Endothelial cell of umbilical vein (primary cell): ENCODE data around the gene HTRA3. TPM values are rescaled to one million over a fixed set of nuclear protein-coding genes. Genes with fewer than 3 reads are reported as not detected.

ENCODE experiments used
- BruUV-seq: library from RNA; stranded (reverse); fragments of 400-500 nt; replicated peaks from 2 replicates; lab custom pipeline; 2021; lab: Mats Ljungman, UMichigan
- CTCF ChIA-PET: fragments of 300-600, 350-600 bp; sonication (Branson Sonifier 250); formaldehyde crosslinking; loops from one replicate; lab custom pipeline; 2021; ENCODE audit warnings: antibody characterized with exemption, inconsistent platforms; lab: Charles Lee
- POLR2A ChIA-PET: fragments of 300-600, 350-600 bp; sonication (Branson Sonifier 250); formaldehyde crosslinking; loops from one replicate; lab custom pipeline; 2021; ENCODE audit warnings: antibody characterized with exemption, inconsistent platforms; lab: Charles Lee
- DNase-seq: peaks from one replicate; pipeline ENCODE4 v3.0.0-alpha.2; 2011; ENCODE audit warnings: low read depth, low spot score
- FAIRE-seq: peaks from 2 replicates; lab custom pipeline; 2011; peaks lifted over from hg19 to GRCh38; lab: Jason Lieb, UNC
- H2AFZ ChIP-seq: 2 replicates; pipeline ENCODE4 v1.6.0; 2012; ENCODE audit warnings: low read depth, low read length, control low read depth, inconsistent platforms
- H3K27ac ChIP-seq: 2 replicates; pipeline ENCODE4 v1.5.1; 2011; ENCODE audit warnings: low read depth, mild to moderate bottlenecking, control low read depth, low read length, moderate library complexity; ENCODE audit not compliant: insufficient read depth
- H3K27me3 ChIP-seq, 2 experiments: 2 replicates each; pipeline versions ENCODE4 v1.6.0 to v1.6.1; 2011; ENCODE audit warnings: low read length in 2 of 2, mixed read lengths in 1 of 2; ENCODE audit not compliant: control insufficient read depth in 2 of 2, insufficient read depth in 2 of 2
- H3K36me3 ChIP-seq, 2 experiments: 2 replicates in 1 of 2; 3 replicates in 1 of 2; pipeline ENCODE4 v1.5.1; 2011; ENCODE audit warnings: low read length in 2 of 2, mild to moderate bottlenecking in 1 of 2, moderate library complexity in 1 of 2; ENCODE audit not compliant: control insufficient read depth in 2 of 2, insufficient read depth in 2 of 2; ENCODE audit errors: extremely low read depth in 1 of 2
- H3K4me1 ChIP-seq: 3 replicates; pipeline ENCODE4 v1.5.1; 2011; ENCODE audit warnings: mild to moderate bottlenecking, low read length; ENCODE audit not compliant: control insufficient read depth, insufficient read depth; ENCODE audit errors: extremely low read depth
- H3K4me2 ChIP-seq: 2 replicates; pipeline ENCODE4 v1.6.1; 2011; ENCODE audit warnings: low read length, control low read depth, mixed read lengths; ENCODE audit not compliant: insufficient read depth
- H3K4me3 ChIP-seq, 3 experiments: fragments of 200-600 bp in 1 of 3; sonication (generic), shearing (Covaris generic) in 1 of 3; replicated peaks in 1 of 3; 2 replicates each; pipeline ENCODE4 v1.5.1; 2011 to 2016; ENCODE audit warnings: control low read depth in 3 of 3, low read length in 3 of 3, mild to moderate bottlenecking in 2 of 3, inconsistent platforms in 1 of 3, low read depth in 1 of 3, moderate library complexity in 1 of 3; ENCODE audit not compliant: insufficient read depth in 1 of 3
- H3K79me2 ChIP-seq: 2 replicates; pipeline ENCODE4 v1.6.0; 2012; ENCODE audit warnings: low read length, inconsistent platforms; ENCODE audit not compliant: control insufficient read depth, insufficient read depth
- H3K9ac ChIP-seq: replicated peaks from 2 replicates; pipeline ENCODE3; 2011; ENCODE audit warnings: low read length, control low read depth; ENCODE audit not compliant: insufficient read depth; ENCODE audit errors: extremely low read depth
- H3K9me1 ChIP-seq: replicated peaks from 3 replicates; pipeline ENCODE4 v1.6.0; 2011; ENCODE audit warnings: mild to moderate bottlenecking, low read length; ENCODE audit not compliant: control insufficient read depth, insufficient read depth; ENCODE audit errors: extremely low read depth
- H3K9me3 ChIP-seq: replicated peaks from 2 replicates; pipeline ENCODE4 v1.5.1; 2012; ENCODE audit warnings: low read length, inconsistent platforms; ENCODE audit not compliant: control insufficient read depth, insufficient read depth
- H4K20me1 ChIP-seq: replicated peaks from 2 replicates; pipeline ENCODE3; 2011; ENCODE audit warnings: mild to moderate bottlenecking, low read length; ENCODE audit not compliant: control insufficient read depth, insufficient read depth; ENCODE audit errors: extremely low read depth
- CTCF ChIP-seq, 2 donors: IDR thresholded peaks; 1 replicate in 1 of 2; 2 replicates in 1 of 2; pipeline ENCODE4 v1.5.1; 2011; ENCODE audit warnings: low read length in 2 of 2, mild to moderate bottlenecking in 2 of 2, moderate library complexity in 2 of 2, control low read depth in 1 of 2, inconsistent platforms in 1 of 2, low read depth in 1 of 2; ENCODE audit not compliant: insufficient read depth in 1 of 2; ENCODE audit errors: extremely low read depth in 1 of 2
- EZH2 ChIP-seq: IDR thresholded peaks from 2 replicates; pipeline ENCODE4 v1.6.1; 2012; ENCODE audit warnings: borderline replicate concordance, low read depth, mild to moderate bottlenecking, moderate library complexity, low read length, inconsistent platforms; ENCODE audit not compliant: severe bottlenecking
- FOS ChIP-seq: IDR thresholded peaks from 2 replicates; pipeline ENCODE4 v1.6.1; 2011; ENCODE audit warnings: mild to moderate bottlenecking, low read length, moderate library complexity, borderline replicate concordance; ENCODE audit not compliant: insufficient read depth
- GATA2 ChIP-seq: IDR thresholded peaks from 2 replicates; pipeline ENCODE4 v1.7.0; 2011; ENCODE audit warnings: low read depth, mild to moderate bottlenecking, moderate library complexity, mixed read lengths, low read length; ENCODE audit not compliant: insufficient read length, insufficient read depth
- JUN ChIP-seq: IDR thresholded peaks from 2 replicates; pipeline ENCODE4 v1.6.1; 2011; ENCODE audit warnings: borderline replicate concordance, low read depth; ENCODE audit not compliant: insufficient read length, insufficient read depth
- MAX ChIP-seq: IDR thresholded peaks from 2 replicates; pipeline ENCODE4 v1.6.1; 2011; ENCODE audit not compliant: insufficient read depth, insufficient read length
- MYC ChIP-seq: IDR thresholded peaks from one replicate; pipeline ENCODE4 v1.6.1; 2011; ENCODE audit warnings: mild to moderate bottlenecking, low read depth, low read length
- POLR2A ChIP-seq: IDR thresholded peaks from 2 replicates; pipeline ENCODE4 v1.6.1; 2012; ENCODE audit warnings: low read depth, mild to moderate bottlenecking, control low read depth, low read length
- POLR2AphosphoS5 ChIP-seq: IDR thresholded peaks from 2 replicates; pipeline ENCODE4 v1.6.1; 2012; ENCODE audit warnings: low read depth, mild to moderate bottlenecking, control low read depth, low read length, moderate library complexity; ENCODE audit not compliant: insufficient read depth
- dilution Hi-C: fragments of 300-500 bp; cut with MboI; formaldehyde crosslinking; loops from one replicate; pipeline ENCODE4 v1.15.0; 2019; ENCODE audit warnings: low sequenced_read_pairs; ENCODE audit not compliant: extremely low pct_ligation_motif_present
- intact Hi-C: fragments of 100-400 bp; cut with micrococcal nuclease; formaldehyde crosslinking; loops from one replicate; pipeline ENCODE4 v1.10.0; 2022
- polyA plus RNA-seq, 4 experiments: library from polyadenylated mRNA; depleted of rRNA in 3 of 4; stranded (reverse) in 3 of 4; unstranded in 1 of 4; fragments of >200 nt; gene quantifications; 2 replicates each; pipeline versions ENCODE4 v1.2.1 to v1.2.3, GENCODE V29; 2011 to 2012; ENCODE audit warnings: missing spikeins in 1 of 4
- total RNA-seq: library from RNA; stranded (reverse); gene quantifications from 2 replicates; pipeline ENCODE4 v1.2.3, GENCODE V29; 2021

Gene HTRA3
- total and polyA plus RNA-seq, 2 donors (not counting 3 experiments of a cell fraction or from before 2014, with no cell fraction given) = 9.0 to 12.0 TPM

- dilution Hi-C loops = no loop called here
- BruUV-seq = no TSS peak
- H3K9ac ChIP-seq = no peak overlapping the region
- no peak for FAIRE-seq
- H3K27ac ChIP-seq = no peak overlapping the region
- no peaks in the 10 kb centered on the region for H4K20me1 ChIP-seq
- no peak overlapping the region for H3K4me2 ChIP-seq
- no peaks in the 10 kb centered on the region for H3K79me2 ChIP-seq
- DNase-seq = no peak
- H3K9me1 ChIP-seq = no peaks in the 10 kb centered on the region
- no peaks in the 10 kb centered on the region for H3K4me1 ChIP-seq
- H3K27me3 ChIP-seq = peaks cover 5 to 9% of the 10 kb centered on the region in 2 experiments
- ChIA-PET POLR2A (no interaction called here), CTCF (no interaction called here)
- H3K4me3 ChIP-seq = no peak overlapping the region
- no peaks in the 10 kb centered on the region for H3K9me3 ChIP-seq
- H3K36me3 ChIP-seq = no peaks in the 10 kb centered on the region
- no peak overlapping the region for H2AFZ ChIP-seq
- intact Hi-C loops = no loop called here
- TF ChIP-seq POLR2A = no peak
- no peak for TF ChIP-seq MYC
- TF ChIP-seq JUN = no peak
- TF ChIP-seq EZH2 = no peak
- no peak for TF ChIP-seq CTCF (IDR thresholded peaks at IDR 0.05; ENCODE audit: extremely low read depth in 1 of 2, insufficient read depth in 1 of 2, low read depth in 1 of 2, low read length in 2 of 2)
- TF ChIP-seq GATA2 = no peak
- TF ChIP-seq POLR2AphosphoS5 = no peak
- no peak for TF ChIP-seq FOS
- TF ChIP-seq MAX = no peak
Observed at GRCh38 chr4:8355306-8355705, 85.8 kb downstream of the HTRA3 start.
